Adrenal gland (tissue), 12 donors: ENCODE data around the gene FAM170B. TPM values are rescaled to one million over a fixed set of nuclear protein-coding genes. Genes with fewer than 3 reads are reported as not detected.

Experiments used
- DNase-seq, 7 donors: peaks; one replicate each; pipeline ENCODE4 v3.0.0-alpha.2; 2019 to 2020
- H3K27ac ChIP-seq, 5 donors: fragments of 200-600 bp; sonication (generic) in 4 of 5; 1 replicate in 3 of 5; 2 replicates in 2 of 5; pipeline versions ENCODE4 v1.5.1 to v1.8.0; 2016 to 2020; ENCODE audit warnings: mild to moderate bottlenecking in 1 of 5
- H3K27me3 ChIP-seq: fragments of 200-600 bp; 2 replicates; pipeline ENCODE4 v1.8.0; 2021
- H3K36me3 ChIP-seq, 2 donors: fragments of 200-600 bp; replicated peaks in 1 of 2; 1 replicate in 1 of 2; 2 replicates in 1 of 2; pipeline versions ENCODE4 v1.5.1 to v1.8.0; 2018 to 2022
- H3K4me1 ChIP-seq, 2 donors: fragments of 200-600 bp; replicated peaks in 1 of 2; 1 replicate in 1 of 2; 2 replicates in 1 of 2; pipeline versions ENCODE4 v1.5.1 to v1.8.0; 2018 to 2021
- H3K4me3 ChIP-seq, 4 donors: fragments of 200-600 bp; sonication (generic) in 3 of 4; one replicate each; pipeline ENCODE4 v1.5.1; 2016 to 2018
- H3K9me3 ChIP-seq, 3 donors: fragments of 200-600 bp; sonication (generic) in 1 of 3; replicated peaks in 1 of 3; 1 replicate in 2 of 3; 2 replicates in 1 of 3; pipeline versions ENCODE4 v1.5.1 to v1.8.0; 2016 to 2021
- POLR2A ChIP-seq, 2 donors: fragments of 450-650 bp; IDR thresholded peaks; one replicate each; pipeline ENCODE4 v1.6.1; 2017; ENCODE audit warnings: antibody characterized with exemption in 2 of 2, mild to moderate bottlenecking in 2 of 2, moderate library complexity in 1 of 2
- WGBS, 4 donors: extraction: QIAGEN DNeasy Blood & Tissue Kit in 2 of 4; methylation state at CpG; one replicate each; pipeline versions ENCODE4 v1.1.5 to v1.1.7; 2013 to 2017; 5-methylcytosine and 5-hydroxymethylcytosine counted together
- intact Hi-C, 2 donors: fragments of 100-400 bp; cut with DNase I; formaldehyde crosslinking; loops; one replicate each; pipeline versions ENCODE4 v1.14.1 to v1.15.0; 2022 to 2023
- polyA plus RNA-seq, 3 donors: library from polyadenylated mRNA; stranded (reverse); fragments of 200-250 nt in 2 of 3; fragments of 350-450 nt in 1 of 3; fragmentation: Illumina TruSeq in 1 of 3; extraction: RNeasy Lipid Tissue Mini Kit (QIAGEN cat#74804) in 1 of 3; gene quantifications; one replicate each; pipeline ENCODE4 v1.2.3, GENCODE V29; 2013 to 2014
- total RNA-seq, 9 donors: library from RNA; depleted of rRNA in 4 of 9; stranded (reverse); fragments of >200 nt in 4 of 9; fragments of 120-200 nt in 1 of 9; fragmentation: NEBNext Ultra II Directional in 1 of 9; extraction: Animal tissue kit (Norgen Biotek cat#: 25700) in 1 of 9; gene quantifications; one replicate each; pipeline versions ENCODE4 v1.1.0 to v1.2.4, GENCODE V29; 2013 to 2023
- TF ChIP-seq, protein P1 (sequence below), 6 experiments: fragments of 450-650 bp in 4 of 6; fragments of 200-600 bp in 2 of 6; sonication (generic) in 1 of 6; IDR thresholded peaks; 1 replicate in 5 of 6; 2 replicates in 1 of 6; pipeline versions ENCODE4 v1.5.1 to v1.8.0; 2016 to 2021; ENCODE audit warnings: antibody characterized with exemption in 6 of 6, mild to moderate bottlenecking in 2 of 6, moderate library complexity in 1 of 6
- donor health status: healthy with polysubstance abuse.
- donor health status: Bipolar disorder and iron deficiency.
- donor health status: DM: yes; HTN: yes; CAD: no.
- donor health status: DM: no; HTN: no; CAD: no.
- donor health status: DM: no; HTN: no; CAD: no.
- donor health status: DM: yes; HTN: yes; CAD: no.

The FAM170B gene
- total and polyA plus RNA-seq, 12 donors, result not detected

DNA sequence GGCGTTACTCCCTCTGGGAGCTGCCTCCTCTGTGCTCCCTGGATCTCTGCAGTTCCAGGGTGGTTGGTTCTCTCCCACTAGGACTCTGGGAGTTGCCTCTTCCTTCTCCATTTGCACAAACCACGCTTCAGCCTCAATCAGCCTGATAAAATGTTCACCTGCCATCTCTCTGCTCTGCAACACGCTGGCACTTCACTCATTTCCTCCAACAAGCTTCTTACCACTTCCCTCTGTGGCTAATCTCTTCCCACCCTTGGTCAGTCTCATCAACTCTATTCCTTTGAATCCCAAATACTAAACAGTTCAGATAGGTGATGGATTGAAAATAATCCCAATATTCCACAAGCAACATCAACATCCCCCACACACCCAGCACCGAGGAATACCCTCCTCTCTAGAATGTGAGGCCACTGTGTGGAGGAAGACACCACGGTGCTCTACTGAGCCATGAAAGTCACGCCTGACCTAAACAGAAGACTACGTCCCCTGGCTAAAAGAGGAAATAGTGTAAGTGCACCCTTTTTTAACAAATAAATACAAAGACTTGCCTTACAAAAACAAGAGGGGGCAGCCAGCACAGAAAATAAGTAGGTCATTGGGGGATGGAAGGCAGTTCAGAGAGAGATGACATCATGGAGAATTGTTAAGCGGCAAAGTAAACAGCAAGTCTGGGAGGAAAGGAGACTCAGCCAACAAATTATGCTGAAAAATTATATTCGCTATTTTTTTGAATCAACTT, 1.9 kb upstream of the FAM170B start:
- no peak overlapping the region for H3K27ac ChIP-seq
- no peaks in the 10 kb centered on the region for H3K9me3 ChIP-seq
- peaks cover 5 to 6% of the 10 kb centered on the region in 2 donors for H3K4me1 ChIP-seq
- H3K4me3 ChIP-seq, result no peak overlapping the region
- no peak for TF ChIP-seq POLR2A (IDR thresholded peaks at IDR 0.05)
- TF ChIP-seq, protein P1, sequence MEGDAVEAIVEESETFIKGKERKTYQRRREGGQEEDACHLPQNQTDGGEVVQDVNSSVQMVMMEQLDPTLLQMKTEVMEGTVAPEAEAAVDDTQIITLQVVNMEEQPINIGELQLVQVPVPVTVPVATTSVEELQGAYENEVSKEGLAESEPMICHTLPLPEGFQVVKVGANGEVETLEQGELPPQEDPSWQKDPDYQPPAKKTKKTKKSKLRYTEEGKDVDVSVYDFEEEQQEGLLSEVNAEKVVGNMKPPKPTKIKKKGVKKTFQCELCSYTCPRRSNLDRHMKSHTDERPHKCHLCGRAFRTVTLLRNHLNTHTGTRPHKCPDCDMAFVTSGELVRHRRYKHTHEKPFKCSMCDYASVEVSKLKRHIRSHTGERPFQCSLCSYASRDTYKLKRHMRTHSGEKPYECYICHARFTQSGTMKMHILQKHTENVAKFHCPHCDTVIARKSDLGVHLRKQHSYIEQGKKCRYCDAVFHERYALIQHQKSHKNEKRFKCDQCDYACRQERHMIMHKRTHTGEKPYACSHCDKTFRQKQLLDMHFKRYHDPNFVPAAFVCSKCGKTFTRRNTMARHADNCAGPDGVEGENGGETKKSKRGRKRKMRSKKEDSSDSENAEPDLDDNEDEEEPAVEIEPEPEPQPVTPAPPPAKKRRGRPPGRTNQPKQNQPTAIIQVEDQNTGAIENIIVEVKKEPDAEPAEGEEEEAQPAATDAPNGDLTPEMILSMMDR (IDR thresholded peaks at IDR 0.05), result no peak
- no peaks in the 10 kb centered on the region for H3K36me3 ChIP-seq
- intact Hi-C loops, result no loop called here
- DNase-seq, result no peak
- 64 to 71% (median 68%) methylated on average over 9 of the region's 9 CpGs for WGBS, 4 donors
- H3K27me3 ChIP-seq, result no peaks in the 10 kb centered on the region

DNA sequence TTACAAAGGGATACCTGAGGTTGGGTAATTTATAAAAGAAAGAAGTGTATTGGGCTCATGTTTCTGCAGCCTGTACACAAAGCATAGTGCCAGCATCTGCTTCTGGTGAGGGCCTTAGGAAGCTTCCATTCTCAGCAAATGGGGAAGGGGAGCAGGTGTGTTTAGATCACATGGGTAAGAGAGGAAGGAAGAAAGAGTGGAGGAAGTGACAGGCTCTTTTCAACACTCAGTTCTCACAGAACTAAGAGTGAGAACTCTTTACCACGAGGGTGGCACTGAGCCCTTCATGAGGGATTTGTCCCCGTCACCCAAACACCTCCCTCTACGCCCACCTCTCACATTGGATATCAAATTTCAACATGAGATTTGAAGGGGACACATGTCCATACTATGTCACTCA, 506 bp upstream of the FAM170B start:
- no peak overlapping the region for H3K27ac ChIP-seq
- no peaks in the 10 kb centered on the region for H3K36me3 ChIP-seq
- peaks cover 2% of the 10 kb centered on the region in 2 donors for H3K4me1 ChIP-seq
- H3K4me3 ChIP-seq, result no peak overlapping the region
- DNase-seq, result no peak
- H3K9me3 ChIP-seq, result no peaks in the 10 kb centered on the region
- no peaks in the 10 kb centered on the region for H3K27me3 ChIP-seq
- TF ChIP-seq, protein P1 (IDR thresholded peaks at IDR 0.05), result no peak
- TF ChIP-seq POLR2A (IDR thresholded peaks at IDR 0.05), result no peak
- intact Hi-C loops, result no loop called here
- WGBS, 4 donors, result 75 to 85% (median 80%) methylated on average over 3 of the region's 3 CpGs

- TF ChIP-seq, protein P1 (IDR thresholded peaks at IDR 0.05), result no peak
- TF ChIP-seq POLR2A (IDR thresholded peaks at IDR 0.05), result no peak
- H3K4me1 ChIP-seq, result no peaks in the 10 kb centered on the region
- no peaks in the 10 kb centered on the region for H3K9me3 ChIP-seq
- H3K4me3 ChIP-seq, result no peak overlapping the region
- no peak overlapping the region for H3K27ac ChIP-seq
- no peaks in the 10 kb centered on the region for H3K36me3 ChIP-seq
- H3K27me3 ChIP-seq, result no peaks in the 10 kb centered on the region
- WGBS, 4 donors, result 74 to 100% (median 89%) methylated on average over 2 of the region's 2 CpGs
- intact Hi-C loops, result no loop called here
- no peak for DNase-seq
Observed at GRCh38 chr10:49132362-49132737, 1.5 kb downstream of the FAM170B start.

DNA sequence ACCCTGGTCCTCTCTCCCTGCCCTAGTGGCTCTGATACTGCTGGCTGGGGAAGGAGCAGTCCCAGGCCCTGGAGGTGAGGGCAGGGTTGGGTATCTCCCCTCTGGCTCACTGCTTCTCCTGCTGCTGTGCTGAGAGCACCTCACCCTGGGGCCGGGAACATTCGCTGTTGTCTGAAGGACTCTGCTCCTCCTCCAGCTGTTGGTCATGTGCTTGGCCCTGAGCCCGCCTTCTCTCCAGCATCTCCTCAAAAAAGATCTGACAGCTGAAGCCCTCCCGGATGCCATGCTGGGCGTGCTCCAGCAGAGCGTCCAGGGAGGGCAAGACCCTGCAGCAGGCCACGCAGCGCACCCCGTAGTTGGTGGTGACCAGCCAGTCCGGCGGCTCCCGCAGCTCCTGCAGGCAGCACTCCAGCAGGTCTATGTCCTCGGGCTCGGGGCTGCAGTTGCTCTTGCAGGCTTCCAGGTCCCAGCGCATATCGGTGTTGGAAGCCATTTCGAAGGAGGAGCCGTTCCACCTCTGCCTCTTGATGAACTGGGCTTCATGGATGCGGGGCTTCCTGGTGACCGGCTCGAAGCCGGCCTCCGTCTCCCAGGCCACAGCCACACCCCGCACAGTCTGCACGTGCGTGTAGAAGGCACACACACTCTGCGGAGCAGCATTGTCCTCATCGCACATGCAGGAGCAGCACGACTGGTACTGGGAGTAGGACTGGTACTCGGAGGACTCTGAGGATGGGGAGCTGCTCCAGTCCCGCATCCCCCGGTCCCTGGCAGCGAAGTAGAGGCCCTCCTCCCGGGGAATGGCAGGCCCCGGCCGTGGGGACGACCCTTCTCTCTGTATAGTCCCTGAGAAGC, 2.1 kb downstream of the FAM170B start:
- Histone ChIP-seq H3K27me3 (no peaks in the 10 kb centered on the region), H3K4me3 (no peak overlapping the region), H3K27ac (no peak overlapping the region), H3K9me3 (no peaks in the 10 kb centered on the region), H3K36me3 (no peaks in the 10 kb centered on the region), H3K4me1 (no peaks in the 10 kb centered on the region)
- 81 to 100% (median 91%) methylated on average over 3 to 37 of the region's 37 CpGs for WGBS, 4 donors
- DNase-seq, result no peak
- TF ChIP-seq, protein P1 (IDR thresholded peaks at IDR 0.05), result no peak
- no peak for TF ChIP-seq POLR2A (IDR thresholded peaks at IDR 0.05)
- intact Hi-C loops, result no loop called here
